SK-N-SH (cell line): ENCODE data around the gene IFI27L1. TPM values are rescaled to one million over a fixed set of nuclear protein-coding genes. Genes with fewer than 3 reads are reported as not detected.
A peak's percentile ranks its signal among the peaks of the same experiment; 100 is the strongest.

Experiments
- CTCF ChIA-PET: fragments of 300-600, 350-600 bp; formaldehyde crosslinking; extraction: SDS; loops from one replicate; lab custom pipeline; 2021; lab: Yijun Ruan, JAX
- POLR2A ChIA-PET: fragments of 350-600 bp; sonication (Branson Sonifier 250); formaldehyde crosslinking; extraction: SDS; loops from one replicate; lab custom pipeline; 2020; ENCODE audit warnings: antibody characterized with exemption, inconsistent platforms; lab: Yijun Ruan, JAX
- DNase-seq: peaks from one replicate; pipeline ENCODE4 v3.0.0; 2012
- H2AFZ ChIP-seq: fragments of 200-600 bp; sonication (generic); 2 replicates; pipeline ENCODE4 v1.8.1; 2016; ENCODE audit warnings: antibody characterized with exemption, mild to moderate bottlenecking, low read depth
- H3F3A ChIP-seq: fragments of 200-600 bp; sonication (generic); replicated peaks from 2 replicates; pipeline ENCODE3; 2016; ENCODE audit warnings: antibody characterized with exemption, mild to moderate bottlenecking; ENCODE audit not compliant: insufficient read depth
- H3K27ac ChIP-seq, 2 experiments: fragments of 200-500 bp in 1 of 2; fragments of 200-600 bp in 1 of 2; sonication (Bioruptor generic) in 1 of 2; sonication (generic), shearing (Covaris generic) in 1 of 2; 2 replicates each; pipeline versions ENCODE4 v1.5.1 to v1.6.1; 2014 to 2016; ENCODE audit warnings: low read depth in 2 of 2, inconsistent platforms in 1 of 2, low read length in 1 of 2, mild to moderate bottlenecking in 1 of 2, mixed read lengths in 1 of 2
- H3K27me3 ChIP-seq: fragments of 200-600 bp; sonication (generic), shearing (Covaris generic); 2 replicates; pipeline ENCODE4 v1.6.1; 2016; ENCODE audit warnings: mixed run types; ENCODE audit not compliant: insufficient read depth
- H3K36me3 ChIP-seq, 2 experiments: fragments of 200-500 bp in 1 of 2; fragments of 200-600 bp in 1 of 2; sonication (Bioruptor generic) in 1 of 2; sonication (generic) in 1 of 2; replicated peaks in 1 of 2; 2 replicates each; pipeline versions ENCODE3 to v1.5.1; 2014 to 2016; ENCODE audit warnings: low read length in 1 of 2, mild to moderate bottlenecking in 1 of 2; ENCODE audit not compliant: insufficient read depth in 2 of 2, control insufficient read depth in 1 of 2
- H3K4me1 ChIP-seq, 2 experiments: fragments of 200-500 bp in 1 of 2; fragments of 200-600 bp in 1 of 2; sonication (Bioruptor generic) in 1 of 2; sonication (generic), shearing (Covaris generic) in 1 of 2; 2 replicates each; pipeline versions ENCODE4 v1.5.1 to v1.6.1; 2014 to 2016; ENCODE audit warnings: low read depth in 1 of 2, low read length in 1 of 2, mixed run types in 1 of 2; ENCODE audit not compliant: insufficient read depth in 2 of 2, control insufficient read depth in 1 of 2
- H3K4me2 ChIP-seq: fragments of 200-600 bp; sonication (generic), shearing (Covaris generic); 2 replicates; pipeline ENCODE4 v1.6.1; 2017; ENCODE audit warnings: mixed run types
- H3K4me3 ChIP-seq, 2 experiments: fragments of 200-500 bp in 1 of 2; fragments of 200-600 bp in 1 of 2; sonication (Bioruptor generic) in 1 of 2; sonication (generic), shearing (Covaris generic) in 1 of 2; 2 replicates each; pipeline versions ENCODE4 v1.5.1 to v1.8.1; 2014 to 2016; ENCODE audit warnings: low read depth in 2 of 2, inconsistent platforms in 1 of 2, low read length in 1 of 2, mild to moderate bottlenecking in 1 of 2, mixed read lengths in 1 of 2, moderate library complexity in 1 of 2
- H3K79me2 ChIP-seq: fragments of 200-600 bp; sonication (generic); 2 replicates; pipeline ENCODE4 v1.8.1; 2017; ENCODE audit warnings: mild to moderate bottlenecking; ENCODE audit not compliant: insufficient read depth
- H3K9ac ChIP-seq: fragments of 200-600 bp; sonication (generic); 2 replicates; pipeline ENCODE4 v1.6.1; 2017; ENCODE audit warnings: mixed run types
- H3K9me2 ChIP-seq: fragments of 200-600 bp; sonication (generic); 2 replicates; pipeline ENCODE4 v1.6.1; 2017; ENCODE audit warnings: mixed run types
- H3K9me3 ChIP-seq: fragments of 200-600 bp; sonication (generic); 2 replicates; pipeline ENCODE4 v1.6.1; 2017; ENCODE audit warnings: mixed run types, mild to moderate bottlenecking, moderate library complexity
- H4K20me1 ChIP-seq: fragments of 200-600 bp; sonication (generic); 2 replicates; pipeline ENCODE4 v1.6.1; 2017; ENCODE audit warnings: mild to moderate bottlenecking, mixed run types; ENCODE audit not compliant: insufficient read depth
- CTCF ChIP-seq: fragments of 200-600 bp; sonication (generic); IDR thresholded peaks from 2 replicates; pipeline ENCODE4 v1.6.1; 2017; ENCODE audit warnings: antibody characterized with exemption, mild to moderate bottlenecking, moderate library complexity
- ELF1 ChIP-seq: IDR thresholded peaks from 2 replicates; pipeline ENCODE4 v1.4.0; 2012
- EP300 ChIP-seq, 2 experiments: IDR thresholded peaks; 2 replicates each; pipeline versions ENCODE4 v1.4.0 to v1.6.1; 2012; ENCODE audit warnings: borderline replicate concordance in 1 of 2, low read depth in 1 of 2, low read length in 1 of 2
- EZH2phosphoT487 ChIP-seq: fragments of 200-600 bp; sonication (generic); IDR thresholded peaks from 2 replicates; pipeline ENCODE4 v1.6.1; 2017; ENCODE audit warnings: low read depth, mixed run types, mild to moderate bottlenecking, antibody characterized with exemption, moderate library complexity, borderline replicate concordance
- FOSL2 ChIP-seq: IDR thresholded peaks from 2 replicates; pipeline ENCODE4 v1.4.0; 2012; ENCODE audit warnings: low read depth, mild to moderate bottlenecking, moderate library complexity, borderline replicate concordance
- FOXJ3 ChIP-seq: sonication (generic); formaldehyde crosslinking; IDR thresholded peaks from 2 replicates; pipeline ENCODE4 v1.5.1; 2020; ENCODE audit warnings: mild to moderate bottlenecking, missing genetic modification reagents
- FOXM1 ChIP-seq: IDR thresholded peaks from 2 replicates; pipeline ENCODE4 v1.4.0; 2012; ENCODE audit warnings: low read depth, mild to moderate bottlenecking
- GABPA ChIP-seq: IDR thresholded peaks from 2 replicates; pipeline ENCODE4 v1.4.0; 2012; ENCODE audit warnings: low read depth, mild to moderate bottlenecking
- GATA2 ChIP-seq: sonication (generic); formaldehyde crosslinking; IDR thresholded peaks from 2 replicates; pipeline ENCODE4 v1.5.0; 2020; ENCODE audit warnings: mild to moderate bottlenecking, missing genetic modification reagents
- IRF3 ChIP-seq: fragments of 150-350 bp; IDR thresholded peaks from 2 replicates; pipeline ENCODE4 v1.6.1; 2016; ENCODE audit warnings: mild to moderate bottlenecking, low read depth, low read length
- JUND ChIP-seq: IDR thresholded peaks from 2 replicates; pipeline ENCODE4 v1.4.0; 2012
- MEF2A ChIP-seq: IDR thresholded peaks from 2 replicates; pipeline ENCODE4 v1.4.0; 2012; ENCODE audit warnings: low read depth, borderline replicate concordance
- MXI1 ChIP-seq: IDR thresholded peaks from 2 replicates; pipeline ENCODE4 v1.6.1; 2012; ENCODE audit warnings: mild to moderate bottlenecking, low read depth, low read length, improper control_type of control experiment
- NFIC ChIP-seq: IDR thresholded peaks from 2 replicates; pipeline ENCODE4 v1.4.0; 2012; ENCODE audit warnings: borderline replicate concordance
- NRF1 ChIP-seq: IDR thresholded peaks from 2 replicates; pipeline ENCODE4 v1.6.1; 2012; ENCODE audit warnings: low read depth, mild to moderate bottlenecking, low read length
- POLR2AphosphoS5 ChIP-seq: IDR thresholded peaks from 2 replicates; pipeline ENCODE4 v1.6.1; 2012; ENCODE audit warnings: low read depth, low read length
- RCOR1 ChIP-seq: fragments of 150-350 bp; IDR thresholded peaks from 2 replicates; pipeline ENCODE4 v1.6.1; 2017; ENCODE audit warnings: antibody characterized with exemption, low read length
- RFX5 ChIP-seq: IDR thresholded peaks from 2 replicates; pipeline ENCODE4 v1.6.1; 2012; ENCODE audit warnings: mild to moderate bottlenecking, improper control_type of control experiment, low read length
- RXRA ChIP-seq: IDR thresholded peaks from 2 replicates; pipeline ENCODE4 v1.4.0; 2012; ENCODE audit warnings: low read depth, mild to moderate bottlenecking, borderline replicate concordance
- SIN3A ChIP-seq: IDR thresholded peaks from 2 replicates; pipeline ENCODE4 v1.6.1; 2012; ENCODE audit warnings: low read depth, mild to moderate bottlenecking, low read length, moderate library complexity, borderline replicate concordance
- SMC3 ChIP-seq: IDR thresholded peaks from 2 replicates; pipeline ENCODE4 v1.6.1; 2012; ENCODE audit warnings: low read depth, low read length, improper control_type of control experiment
- TEAD4 ChIP-seq: IDR thresholded peaks from 2 replicates; pipeline ENCODE4 v1.4.0; 2012; ENCODE audit warnings: mild to moderate bottlenecking, borderline replicate concordance; ENCODE audit not compliant: insufficient read depth
- USF1 ChIP-seq: IDR thresholded peaks from 2 replicates; pipeline ENCODE4 v1.4.0; 2012; ENCODE audit warnings: low read depth, borderline replicate concordance
- WGBS: methylation state at CpG from one replicate; pipeline ENCODE4 v1.1.6; 2017; ENCODE audit warnings: low lambda C conversion rate; 5-methylcytosine and 5-hydroxymethylcytosine counted together
- polyA plus RNA-seq, 3 experiments: library from polyadenylated mRNA; depleted of rRNA; stranded (reverse); fragments of >200 nt; gene quantifications; 2 replicates each; pipeline ENCODE4 v1.2.3, GENCODE V29; 2012
- TF ChIP-seq, protein P1 (sequence below): IDR thresholded peaks from 2 replicates; pipeline ENCODE4 v1.6.1; 2012; ENCODE audit warnings: mild to moderate bottlenecking, low read depth, low read length, moderate library complexity
- TF ChIP-seq, protein P2 (sequence below): IDR thresholded peaks from 2 replicates; pipeline ENCODE4 v1.4.0; 2012; ENCODE audit warnings: low read depth

The IFI27L1 gene
- polyA plus RNA-seq, 1 of the 3 experiments (the other 2 are of a cell fraction), result 35.3 TPM

DNA sequence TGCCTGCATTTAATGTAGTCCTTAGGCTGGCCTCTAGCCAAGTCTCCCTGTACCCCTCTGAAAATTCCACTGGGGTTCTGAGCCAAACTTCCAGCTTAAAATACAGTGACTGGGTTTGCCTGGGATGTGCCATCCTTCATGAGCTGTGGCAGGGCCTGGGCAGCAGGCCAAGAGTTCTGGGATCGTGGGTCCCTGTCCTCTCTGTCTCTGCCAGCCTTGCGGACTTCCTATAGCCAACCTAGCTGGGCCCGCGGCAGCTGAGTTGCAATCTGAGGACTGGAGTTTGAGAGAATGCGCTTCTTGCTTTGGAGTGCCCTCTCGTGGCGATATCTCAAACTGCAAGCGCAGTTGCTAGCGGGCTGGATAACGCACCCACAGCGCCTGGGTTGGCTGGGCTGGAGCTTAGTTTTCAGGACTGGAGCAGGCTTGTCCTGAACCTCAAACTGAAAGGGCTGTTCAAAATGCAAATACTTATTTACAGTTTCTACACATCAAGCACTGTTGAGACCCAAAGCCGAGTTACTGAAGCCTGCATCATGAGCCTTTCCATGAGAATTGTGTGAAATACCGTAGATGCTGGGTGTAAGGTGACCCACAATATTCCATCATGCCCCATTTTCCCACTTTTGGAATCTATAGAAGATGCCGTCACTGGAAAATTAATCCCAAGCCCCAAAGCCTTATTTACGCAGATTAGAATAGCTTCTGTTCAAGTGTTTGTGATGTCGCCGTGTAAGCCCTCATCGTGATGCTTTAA lies 55.6 kb downstream of the IFI27L1 start:
- CTCF ChIA-PET, result interaction anchor here (0.6 to 5.2 kb wide), 75 partner anchors 9 to 1404 kb away, joined by 3 to 132 read pairs (median 5); partner anchors contain the start of genes CCDC197, DDX24, IFI27 and IFI27L1
- Histone ChIP-seq H3K9me3 (no peaks in the 10 kb centered on the region), H3K4me1 (peaks cover 0 to 3% of the 10 kb centered on the region in 2 experiments; a peak in 2 of 4 replicates), H3K4me3 (no peak overlapping the region), H3F3A (no peaks in the 10 kb centered on the region), H3K27me3 (no peaks in the 10 kb centered on the region), H3K27ac (no peak overlapping the region), H3K9me2 (no peaks in the 10 kb centered on the region), H3K4me2 (peak overlapping the region; percentile 39; the same call in 1 of the 2 replicates), H3K79me2 (no peaks in the 10 kb centered on the region), H3K36me3 (no peaks in the 10 kb centered on the region), H2AFZ (peak overlapping the region; percentile 71; the same call in 1 of the 2 replicates), H3K9ac (no peak overlapping the region), H4K20me1 (no peaks in the 10 kb centered on the region)
- peak; percentile 81 for DNase-seq
- WGBS, result 30% methylated on average over 17 of the region's 18 CpGs
- POLR2A ChIA-PET, result no interaction called here
- TF ChIP-seq NRF1 (0 out of 2 replicates have a peak, but pooled peaks have one; percentile 7), JUND (no peak), FOSL2 (no peak), GATA2 (CRISPR knock-in tag) (no peak), FOXM1 (no peak), CTCF (peak; percentile 92), MXI1 (peak; percentile 28; the same call in 1 of the 2 replicates), GABPA (no peak), IRF3 (no peak), POLR2AphosphoS5 (no peak), NFIC (peak; percentile 52; the same call in 1 of the 2 replicates), SIN3A (no peak), TEAD4 (no peak), EZH2phosphoT487 (no peak), MEF2A (no peak), SMC3 (peak; percentile 89), ELF1 (no peak), RCOR1 (peak; percentile 59; the same call in 1 of the 2 replicates), RFX5 (no peak), USF1 (no peak), FOXJ3 (CRISPR knock-in tag) (no peak), EP300 (IDR thresholded peaks at IDR 0.05; ENCODE audit: borderline replicate concordance in 1 of 2, low read depth in 1 of 2, low read length in 1 of 2) (no peak), RXRA (no peak)
- TF ChIP-seq, protein P1, sequence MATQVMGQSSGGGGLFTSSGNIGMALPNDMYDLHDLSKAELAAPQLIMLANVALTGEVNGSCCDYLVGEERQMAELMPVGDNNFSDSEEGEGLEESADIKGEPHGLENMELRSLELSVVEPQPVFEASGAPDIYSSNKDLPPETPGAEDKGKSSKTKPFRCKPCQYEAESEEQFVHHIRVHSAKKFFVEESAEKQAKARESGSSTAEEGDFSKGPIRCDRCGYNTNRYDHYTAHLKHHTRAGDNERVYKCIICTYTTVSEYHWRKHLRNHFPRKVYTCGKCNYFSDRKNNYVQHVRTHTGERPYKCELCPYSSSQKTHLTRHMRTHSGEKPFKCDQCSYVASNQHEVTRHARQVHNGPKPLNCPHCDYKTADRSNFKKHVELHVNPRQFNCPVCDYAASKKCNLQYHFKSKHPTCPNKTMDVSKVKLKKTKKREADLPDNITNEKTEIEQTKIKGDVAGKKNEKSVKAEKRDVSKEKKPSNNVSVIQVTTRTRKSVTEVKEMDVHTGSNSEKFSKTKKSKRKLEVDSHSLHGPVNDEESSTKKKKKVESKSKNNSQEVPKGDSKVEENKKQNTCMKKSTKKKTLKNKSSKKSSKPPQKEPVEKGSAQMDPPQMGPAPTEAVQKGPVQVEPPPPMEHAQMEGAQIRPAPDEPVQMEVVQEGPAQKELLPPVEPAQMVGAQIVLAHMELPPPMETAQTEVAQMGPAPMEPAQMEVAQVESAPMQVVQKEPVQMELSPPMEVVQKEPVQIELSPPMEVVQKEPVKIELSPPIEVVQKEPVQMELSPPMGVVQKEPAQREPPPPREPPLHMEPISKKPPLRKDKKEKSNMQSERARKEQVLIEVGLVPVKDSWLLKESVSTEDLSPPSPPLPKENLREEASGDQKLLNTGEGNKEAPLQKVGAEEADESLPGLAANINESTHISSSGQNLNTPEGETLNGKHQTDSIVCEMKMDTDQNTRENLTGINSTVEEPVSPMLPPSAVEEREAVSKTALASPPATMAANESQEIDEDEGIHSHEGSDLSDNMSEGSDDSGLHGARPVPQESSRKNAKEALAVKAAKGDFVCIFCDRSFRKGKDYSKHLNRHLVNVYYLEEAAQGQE, result 0 out of 2 replicates have a peak, but pooled peaks have one; percentile 14
- TF ChIP-seq, protein P2, sequence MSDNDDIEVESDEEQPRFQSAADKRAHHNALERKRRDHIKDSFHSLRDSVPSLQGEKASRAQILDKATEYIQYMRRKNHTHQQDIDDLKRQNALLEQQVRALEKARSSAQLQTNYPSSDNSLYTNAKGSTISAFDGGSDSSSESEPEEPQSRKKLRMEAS, result no peak
